ENCODE data around the gene FAM180B.
A peak's percentile ranks its signal among the peaks of the same experiment; 100 is the strongest.
"Not testable (repeated sequence)": the region's sequence is repeated elsewhere in the genome, so short reads cannot be mapped to it uniquely, and the experiment has no call there.

FAM180B gene

DNA sequence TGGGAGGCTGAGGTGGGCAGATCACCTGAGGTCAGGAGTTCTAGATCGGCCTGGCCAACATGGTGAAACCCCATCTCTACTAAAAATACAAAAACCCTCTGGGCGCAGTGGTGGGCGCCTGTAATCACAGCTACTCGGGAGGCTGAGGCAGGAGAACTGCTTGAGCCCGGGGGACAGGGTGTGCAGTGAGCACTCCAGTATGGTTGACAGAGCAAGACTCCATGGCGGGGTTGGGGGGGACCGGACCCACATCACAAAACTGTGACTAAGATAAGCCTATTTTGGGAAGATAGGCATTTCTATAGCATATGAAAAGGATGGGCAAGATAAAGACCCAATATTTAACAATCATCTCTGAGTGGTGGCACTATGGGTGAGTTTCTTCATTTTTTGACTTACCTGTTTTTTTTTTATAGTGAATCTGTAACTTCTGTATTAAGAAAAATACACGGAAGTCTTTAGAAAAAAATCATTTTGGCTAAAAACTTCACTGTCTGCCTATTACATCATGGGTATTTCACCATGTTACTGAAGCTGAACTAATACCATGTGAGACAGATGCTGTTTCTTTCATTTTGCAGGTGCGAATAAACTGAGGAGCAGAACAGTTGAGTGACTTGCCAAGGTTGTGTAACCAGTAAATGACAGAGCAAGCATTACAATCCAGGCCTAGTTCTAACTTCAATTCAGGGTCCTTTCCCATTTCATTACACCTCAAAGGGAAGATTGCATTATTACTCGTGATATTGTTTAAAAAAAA is 36.0 kb upstream of the FAM180B start:
- H3K4me3 ChIP-seq (ENCODE audit: low read depth, low read length), result no peak overlapping the region
- TF ChIP-seq, protein P1, sequence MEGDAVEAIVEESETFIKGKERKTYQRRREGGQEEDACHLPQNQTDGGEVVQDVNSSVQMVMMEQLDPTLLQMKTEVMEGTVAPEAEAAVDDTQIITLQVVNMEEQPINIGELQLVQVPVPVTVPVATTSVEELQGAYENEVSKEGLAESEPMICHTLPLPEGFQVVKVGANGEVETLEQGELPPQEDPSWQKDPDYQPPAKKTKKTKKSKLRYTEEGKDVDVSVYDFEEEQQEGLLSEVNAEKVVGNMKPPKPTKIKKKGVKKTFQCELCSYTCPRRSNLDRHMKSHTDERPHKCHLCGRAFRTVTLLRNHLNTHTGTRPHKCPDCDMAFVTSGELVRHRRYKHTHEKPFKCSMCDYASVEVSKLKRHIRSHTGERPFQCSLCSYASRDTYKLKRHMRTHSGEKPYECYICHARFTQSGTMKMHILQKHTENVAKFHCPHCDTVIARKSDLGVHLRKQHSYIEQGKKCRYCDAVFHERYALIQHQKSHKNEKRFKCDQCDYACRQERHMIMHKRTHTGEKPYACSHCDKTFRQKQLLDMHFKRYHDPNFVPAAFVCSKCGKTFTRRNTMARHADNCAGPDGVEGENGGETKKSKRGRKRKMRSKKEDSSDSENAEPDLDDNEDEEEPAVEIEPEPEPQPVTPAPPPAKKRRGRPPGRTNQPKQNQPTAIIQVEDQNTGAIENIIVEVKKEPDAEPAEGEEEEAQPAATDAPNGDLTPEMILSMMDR (IDR thresholded peaks at IDR 0.05; ENCODE audit: borderline replicate concordance, insufficient read depth, low read depth, low read length), result no peak

DNA sequence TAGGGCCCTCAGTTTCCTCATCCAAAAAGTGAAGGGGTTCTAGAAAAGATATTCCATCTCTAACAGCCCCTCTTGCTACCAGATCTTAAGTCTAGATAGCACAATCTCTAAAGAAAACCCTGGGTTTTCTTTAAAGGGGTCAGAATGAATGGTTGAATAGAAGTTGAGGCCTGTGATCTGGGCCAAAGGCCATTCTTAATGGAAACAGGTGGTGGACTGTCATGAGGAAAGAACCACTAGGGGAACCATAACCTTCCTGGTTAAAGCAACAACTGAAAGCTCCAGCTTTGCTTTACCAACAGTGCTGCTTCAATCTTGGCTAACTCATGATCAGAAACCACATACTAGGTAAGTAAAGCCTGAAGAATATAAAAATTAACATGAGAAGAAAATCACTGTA is 35.4 kb upstream of the FAM180B start:
- H3K4me3 ChIP-seq (ENCODE audit: low read depth, low read length), result no peak overlapping the region
- TF ChIP-seq, protein P1 (IDR thresholded peaks at IDR 0.05; ENCODE audit: borderline replicate concordance, insufficient read depth, low read depth, low read length), result peak; percentile 47; the same call in 1 of the 2 replicates

DNA sequence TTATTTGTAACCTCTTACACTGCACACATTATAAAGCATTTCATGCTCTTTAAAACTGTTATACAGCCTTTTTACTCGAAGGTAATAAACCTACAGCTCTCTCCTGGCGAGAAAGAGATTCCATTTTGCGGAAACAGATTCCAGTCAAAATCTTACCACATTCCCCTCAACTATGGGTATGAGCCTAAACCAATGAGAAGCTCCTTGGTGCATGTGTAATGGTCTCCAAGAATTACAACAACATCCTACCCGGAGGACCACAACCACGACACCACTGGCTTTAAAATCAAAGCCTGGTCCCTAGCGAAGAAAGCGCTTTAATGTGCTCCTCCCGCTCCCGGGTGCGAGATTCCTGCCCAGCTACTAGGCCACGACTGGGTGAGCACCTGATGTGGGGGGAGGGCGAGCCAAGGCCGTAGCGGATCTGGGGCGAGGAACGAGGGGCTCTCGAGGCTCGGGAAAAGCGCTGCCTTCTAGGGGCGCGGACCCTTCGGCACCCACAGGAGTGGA is 34.4 kb upstream of the FAM180B start:
- TF ChIP-seq, protein P1 (IDR thresholded peaks at IDR 0.05; ENCODE audit: borderline replicate concordance, insufficient read depth, low read depth, low read length), result no peak
- peak overlapping the region; percentile 96 for H3K4me3 ChIP-seq (ENCODE audit: low read depth, low read length)

DNA sequence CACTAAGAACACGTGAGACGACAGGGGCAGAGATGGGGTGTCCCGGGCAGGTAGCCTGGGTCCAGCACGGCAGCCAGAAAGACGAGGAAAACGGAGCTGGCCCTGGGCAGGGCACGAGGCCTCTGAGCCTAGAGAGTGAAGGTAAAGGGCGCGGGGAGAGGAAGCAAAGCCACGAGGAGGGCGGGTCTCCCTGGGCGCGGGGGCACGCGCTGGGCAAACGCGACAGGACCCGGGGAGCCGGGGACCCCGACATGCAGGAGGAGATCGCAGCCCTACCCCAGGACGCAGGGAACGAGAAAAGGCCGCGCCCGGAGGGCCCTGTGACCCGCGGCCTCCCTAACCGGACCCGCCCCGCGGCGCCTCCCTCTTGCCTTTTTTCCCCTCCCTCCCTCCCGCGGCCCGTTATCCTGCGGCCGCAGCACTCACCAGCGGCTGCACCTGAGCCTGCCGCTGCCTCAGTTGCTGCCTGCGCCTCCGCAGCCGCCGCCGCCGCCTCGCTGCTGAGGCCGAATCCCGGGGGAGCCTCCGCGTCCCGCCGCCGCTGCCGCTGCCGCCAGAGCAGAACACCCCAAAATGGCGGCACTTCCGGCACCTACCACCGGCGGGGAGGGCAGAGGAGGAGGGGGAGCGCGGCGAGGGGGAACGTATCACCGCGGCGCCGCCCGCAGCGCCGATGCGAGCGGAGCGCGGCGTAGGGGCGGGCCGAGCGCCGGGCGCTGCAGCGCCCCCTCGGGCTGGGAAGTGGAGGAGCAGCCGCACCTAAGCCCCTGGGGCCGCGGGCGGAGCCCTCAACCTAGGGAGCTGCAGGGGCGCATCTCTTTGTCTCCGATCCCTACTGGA is 33.7 kb upstream of the FAM180B start, which contains the start of gene CELF1:
Gene CELF1, minus strand, starts transcription at position 567 of the 840 bp plus-strand sequence. CDS start 53,609 bp downstream, outside the sequence.
- TF ChIP-seq, protein P1 (IDR thresholded peaks at IDR 0.05; ENCODE audit: borderline replicate concordance, insufficient read depth, low read depth, low read length), result peak; percentile 95
- H3K4me3 ChIP-seq (ENCODE audit: low read depth, low read length), result peak within 1 kb of the TSS; percentile 96

DNA sequence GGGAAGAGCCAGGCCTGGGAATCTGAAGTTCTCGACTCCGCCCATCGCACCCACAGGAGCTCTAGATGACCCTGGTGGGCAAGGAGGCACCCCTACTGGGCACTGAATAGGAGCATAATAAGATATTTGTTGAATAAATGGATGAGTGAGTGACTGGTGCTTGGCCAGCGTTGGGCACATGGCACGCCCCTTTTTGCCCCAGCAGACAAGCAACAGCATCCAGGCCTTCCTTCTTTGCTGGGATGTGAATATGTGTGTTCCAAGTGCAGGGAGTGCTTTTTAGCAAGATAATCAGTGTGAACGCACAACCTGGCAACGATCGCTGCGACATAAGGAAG is 33.1 kb upstream of the FAM180B start:
- TF ChIP-seq, protein P1 (IDR thresholded peaks at IDR 0.05; ENCODE audit: borderline replicate concordance, insufficient read depth, low read depth, low read length), result no peak
- peak overlapping the region; percentile 26 for H3K4me3 ChIP-seq (ENCODE audit: low read depth, low read length)

DNA sequence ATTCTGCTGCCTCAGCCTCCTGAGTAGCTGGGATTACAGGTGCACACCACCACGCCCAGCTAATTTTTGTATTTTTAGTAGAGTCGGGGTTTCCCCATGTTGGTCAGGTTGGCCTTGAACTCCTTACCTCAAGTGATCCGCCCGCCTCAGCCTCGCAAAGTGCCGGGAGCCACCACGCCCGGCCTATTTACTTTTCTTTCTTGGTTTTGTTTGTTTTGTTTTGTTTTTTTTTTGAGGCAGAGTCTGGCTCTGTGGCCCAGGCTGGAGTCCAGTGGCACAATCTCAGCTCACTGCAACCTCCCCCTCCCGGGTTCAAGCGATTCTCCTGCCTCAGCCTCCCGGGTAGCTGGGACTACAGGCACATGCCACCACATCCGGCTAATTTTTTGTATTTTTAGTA is 29.5 kb upstream of the FAM180B start:
- not testable (repeated sequence) for H3K4me3 ChIP-seq (ENCODE audit: low read depth, low read length)

DNA sequence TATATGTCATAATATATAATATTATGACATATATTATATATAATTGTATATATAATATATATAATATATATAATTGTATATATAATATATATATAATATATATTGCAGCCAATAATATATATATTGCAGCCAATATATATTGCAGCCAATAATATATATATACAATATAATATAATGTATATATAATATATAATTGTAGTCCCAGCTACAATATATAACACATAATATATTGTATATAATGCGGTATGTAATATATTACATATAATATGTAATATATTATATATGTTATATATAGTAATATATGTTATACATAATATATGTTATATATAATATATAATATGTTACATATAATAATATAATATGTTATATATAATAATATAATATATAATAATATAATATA is 27.8 kb upstream of the FAM180B start:
- TF ChIP-seq, protein P1 (IDR thresholded peaks at IDR 0.05; ENCODE audit: borderline replicate concordance, insufficient read depth, low read depth, low read length), result no peak

More for the DNA sequence above, 27.8 kb upstream of the FAM180B start:
- no peak overlapping the region for H3K4me3 ChIP-seq (ENCODE audit: low read depth, low read length)

Data from GM12875 (cell line).